A549 (cell line): Measurements from ENCODE around the gene SRCIN1.

Experiments
- BHLHE40 ChIP-seq: IDR thresholded peaks from 2 replicates; pipeline ENCODE4 v1.6.1; 2012; ENCODE audit warnings: low read depth, low read length, inconsistent platforms
- HDAC2 ChIP-seq: fragments of 200-600 bp; sonication (generic); IDR thresholded peaks from 2 replicates; pipeline ENCODE4 v1.6.1; 2016
- POLR2A ChIP-seq: IDR thresholded peaks from 2 replicates; pipeline ENCODE4 v1.6.1; 2012; ENCODE audit warnings: mild to moderate bottlenecking, low read length
- TFCP2L1 ChIP-seq: fragments of 250-450 bp; sonication (Bioruptor Pico); IDR thresholded peaks from 2 replicates; pipeline ENCODE4 v1.5.0; 2021; ENCODE audit warnings: mild to moderate bottlenecking
- TF ChIP-seq, protein P1 (sequence below): fragments of >200 bp; sonication (Bioruptor Twin); formaldehyde crosslinking; IDR thresholded peaks from 3 replicates; pipeline ENCODE4 v1.5.1; 2016
- TF ChIP-seq, protein P2 (sequence below): IDR thresholded peaks from 2 replicates; pipeline ENCODE4 v1.6.1; 2012
- TF ChIP-seq, protein P3 (sequence below): fragments of 450-650 bp; IDR thresholded peaks from 2 replicates; pipeline ENCODE4 v1.6.1; 2014; ENCODE audit warnings: antibody characterized with exemption
- TF ChIP-seq, protein P4 (sequence below): IDR thresholded peaks from 2 replicates; pipeline ENCODE4 v1.6.1; 2012; ENCODE audit warnings: low read depth, borderline replicate concordance

DNA sequence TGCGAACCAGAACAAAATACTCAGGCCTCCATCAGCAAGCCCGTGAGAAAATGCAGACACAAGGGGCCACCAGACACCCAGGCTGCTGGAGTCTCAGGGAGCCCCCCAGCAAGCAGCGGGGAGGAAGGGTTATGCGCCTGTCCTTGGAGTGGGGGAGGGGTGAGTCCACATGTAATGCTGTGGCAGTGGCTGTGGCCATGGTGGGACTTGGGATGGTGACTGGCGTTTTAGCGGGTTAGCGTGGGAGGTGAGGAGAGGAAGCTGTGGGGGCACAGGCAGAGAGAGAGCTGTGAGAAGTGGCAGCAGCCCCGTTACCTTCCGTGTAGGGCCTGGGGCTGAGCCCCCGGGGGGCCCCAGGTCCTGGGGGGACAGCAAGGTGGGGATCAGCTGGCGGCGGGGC lies 58.3 kb downstream of the SRCIN1 start:
- TF ChIP-seq, protein P1, sequence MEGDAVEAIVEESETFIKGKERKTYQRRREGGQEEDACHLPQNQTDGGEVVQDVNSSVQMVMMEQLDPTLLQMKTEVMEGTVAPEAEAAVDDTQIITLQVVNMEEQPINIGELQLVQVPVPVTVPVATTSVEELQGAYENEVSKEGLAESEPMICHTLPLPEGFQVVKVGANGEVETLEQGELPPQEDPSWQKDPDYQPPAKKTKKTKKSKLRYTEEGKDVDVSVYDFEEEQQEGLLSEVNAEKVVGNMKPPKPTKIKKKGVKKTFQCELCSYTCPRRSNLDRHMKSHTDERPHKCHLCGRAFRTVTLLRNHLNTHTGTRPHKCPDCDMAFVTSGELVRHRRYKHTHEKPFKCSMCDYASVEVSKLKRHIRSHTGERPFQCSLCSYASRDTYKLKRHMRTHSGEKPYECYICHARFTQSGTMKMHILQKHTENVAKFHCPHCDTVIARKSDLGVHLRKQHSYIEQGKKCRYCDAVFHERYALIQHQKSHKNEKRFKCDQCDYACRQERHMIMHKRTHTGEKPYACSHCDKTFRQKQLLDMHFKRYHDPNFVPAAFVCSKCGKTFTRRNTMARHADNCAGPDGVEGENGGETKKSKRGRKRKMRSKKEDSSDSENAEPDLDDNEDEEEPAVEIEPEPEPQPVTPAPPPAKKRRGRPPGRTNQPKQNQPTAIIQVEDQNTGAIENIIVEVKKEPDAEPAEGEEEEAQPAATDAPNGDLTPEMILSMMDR = no peak
- TF ChIP-seq BHLHE40 (no peak), POLR2A (no peak), HDAC2 (no peak), TFCP2L1 (CRISPR knock-in tag) (no peak)
- TF ChIP-seq, protein P2, sequence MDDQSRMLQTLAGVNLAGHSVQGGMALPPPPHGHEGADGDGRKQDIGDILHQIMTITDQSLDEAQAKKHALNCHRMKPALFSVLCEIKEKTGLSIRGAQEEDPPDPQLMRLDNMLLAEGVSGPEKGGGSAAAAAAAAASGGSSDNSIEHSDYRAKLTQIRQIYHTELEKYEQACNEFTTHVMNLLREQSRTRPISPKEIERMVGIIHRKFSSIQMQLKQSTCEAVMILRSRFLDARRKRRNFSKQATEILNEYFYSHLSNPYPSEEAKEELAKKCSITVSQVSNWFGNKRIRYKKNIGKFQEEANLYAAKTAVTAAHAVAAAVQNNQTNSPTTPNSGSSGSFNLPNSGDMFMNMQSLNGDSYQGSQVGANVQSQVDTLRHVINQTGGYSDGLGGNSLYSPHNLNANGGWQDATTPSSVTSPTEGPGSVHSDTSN = no peak
- TF ChIP-seq, protein P3, sequence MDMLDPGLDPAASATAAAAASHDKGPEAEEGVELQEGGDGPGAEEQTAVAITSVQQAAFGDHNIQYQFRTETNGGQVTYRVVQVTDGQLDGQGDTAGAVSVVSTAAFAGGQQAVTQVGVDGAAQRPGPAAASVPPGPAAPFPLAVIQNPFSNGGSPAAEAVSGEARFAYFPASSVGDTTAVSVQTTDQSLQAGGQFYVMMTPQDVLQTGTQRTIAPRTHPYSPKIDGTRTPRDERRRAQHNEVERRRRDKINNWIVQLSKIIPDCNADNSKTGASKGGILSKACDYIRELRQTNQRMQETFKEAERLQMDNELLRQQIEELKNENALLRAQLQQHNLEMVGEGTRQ = no peak
- TF ChIP-seq, protein P4, sequence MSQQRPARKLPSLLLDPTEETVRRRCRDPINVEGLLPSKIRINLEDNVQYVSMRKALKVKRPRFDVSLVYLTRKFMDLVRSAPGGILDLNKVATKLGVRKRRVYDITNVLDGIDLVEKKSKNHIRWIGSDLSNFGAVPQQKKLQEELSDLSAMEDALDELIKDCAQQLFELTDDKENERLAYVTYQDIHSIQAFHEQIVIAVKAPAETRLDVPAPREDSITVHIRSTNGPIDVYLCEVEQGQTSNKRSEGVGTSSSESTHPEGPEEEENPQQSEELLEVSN = no peak
